ENCODE measurements around the gene PAX1. TPM values are rescaled to one million over a fixed set of nuclear protein-coding genes. Genes with fewer than 3 reads are reported as not detected.

Gene PAX1
- total and polyA plus RNA-seq, 2 experiments from 2014 or later = not detected

GRCh38 chr20:21707999-21708737 is 2.7 kb downstream of the PAX1 start:
- Histone ChIP-seq H3K27me3 (peaks cover 100% of the 10 kb centered on the region), H3K4me1 (ENCODE audit: low read depth) (peaks cover 5% of the 10 kb centered on the region), H3K36me3 (no peaks in the 10 kb centered on the region), H3K9me3 (ENCODE audit: low read depth) (no peaks in the 10 kb centered on the region), H3K27ac (no peak overlapping the region), H3K4me3 (no peak overlapping the region)
- DNase-seq (ENCODE audit: low read depth in 1 of 2, low spot score in 1 of 2) = no peak
- TF ChIP-seq CTCF (IDR thresholded peaks at IDR 0.05; ENCODE audit: low read depth, low read length) = no peak

GRCh38 chr20:21708738-21709534 is 3.5 kb downstream of the PAX1 start:
- TF ChIP-seq CTCF (IDR thresholded peaks at IDR 0.05; ENCODE audit: low read depth, low read length) = no peak
- no peak for DNase-seq (ENCODE audit: low read depth in 1 of 2, low spot score in 1 of 2)
- Histone ChIP-seq H3K36me3 (no peaks in the 10 kb centered on the region), H3K27ac (no peak overlapping the region), H3K27me3 (peaks cover 100% of the 10 kb centered on the region), H3K9me3 (ENCODE audit: low read depth) (no peaks in the 10 kb centered on the region), H3K4me3 (no peak overlapping the region), H3K4me1 (ENCODE audit: low read depth) (no peaks in the 10 kb centered on the region)

GRCh38 chr20:21709535-21709904 is 4.1 kb downstream of the PAX1 start:
- H3K36me3 ChIP-seq = no peaks in the 10 kb centered on the region
- H3K27me3 ChIP-seq = peaks cover 100% of the 10 kb centered on the region
- no peak overlapping the region for H3K4me3 ChIP-seq
- H3K9me3 ChIP-seq (ENCODE audit: low read depth) = no peaks in the 10 kb centered on the region
- no peaks in the 10 kb centered on the region for H3K4me1 ChIP-seq (ENCODE audit: low read depth)
- TF ChIP-seq CTCF (IDR thresholded peaks at IDR 0.05; ENCODE audit: low read depth, low read length) = no peak
- no peak for DNase-seq (ENCODE audit: low read depth in 1 of 2, low spot score in 1 of 2)
- no peak overlapping the region for H3K27ac ChIP-seq

GRCh38 chr20:21710341-21710740 is 4.9 kb downstream of the PAX1 start:
- TF ChIP-seq CTCF (IDR thresholded peaks at IDR 0.05; ENCODE audit: low read depth, low read length) = no peak
- DNase-seq (ENCODE audit: low read depth in 1 of 2, low spot score in 1 of 2) = no peak
- no peak overlapping the region for H3K4me3 ChIP-seq
- no peaks in the 10 kb centered on the region for H3K4me1 ChIP-seq (ENCODE audit: low read depth)
- no peak overlapping the region for H3K27ac ChIP-seq
- peaks cover 100% of the 10 kb centered on the region for H3K27me3 ChIP-seq
- no peaks in the 10 kb centered on the region for H3K36me3 ChIP-seq
- H3K9me3 ChIP-seq (ENCODE audit: low read depth) = no peaks in the 10 kb centered on the region

- no peak for TF ChIP-seq CTCF (IDR thresholded peaks at IDR 0.05; ENCODE audit: low read depth, low read length)
- no peaks in the 10 kb centered on the region for H3K36me3 ChIP-seq
Measured at GRCh38 chr20:21710863-21711431, 5.5 kb downstream of the PAX1 start.

More at GRCh38 chr20:21710863-21711431, 5.5 kb downstream of the PAX1 start:
- Histone ChIP-seq H3K4me1 (ENCODE audit: low read depth) (no peaks in the 10 kb centered on the region), H3K9me3 (ENCODE audit: low read depth) (no peaks in the 10 kb centered on the region), H3K27me3 (peaks cover 100% of the 10 kb centered on the region), H3K27ac (no peak overlapping the region), H3K4me3 (no peak overlapping the region)
- no peak for DNase-seq (ENCODE audit: low read depth in 1 of 2, low spot score in 1 of 2)
